NCI-H2171 treated with DMSO at 0.1 percent for 48 hours (cell line): ENCODE data around the gene TAF5.
"Not testable (repeated sequence)": the region's sequence is repeated elsewhere in the genome, so short reads cannot be mapped to it uniquely, and the experiment has no call there.

Source experiments
- DNase-seq: peaks from one replicate; lab custom pipeline; 2025; lab: John Stamatoyannopoulos, UW

The TAF5 gene

DNA sequence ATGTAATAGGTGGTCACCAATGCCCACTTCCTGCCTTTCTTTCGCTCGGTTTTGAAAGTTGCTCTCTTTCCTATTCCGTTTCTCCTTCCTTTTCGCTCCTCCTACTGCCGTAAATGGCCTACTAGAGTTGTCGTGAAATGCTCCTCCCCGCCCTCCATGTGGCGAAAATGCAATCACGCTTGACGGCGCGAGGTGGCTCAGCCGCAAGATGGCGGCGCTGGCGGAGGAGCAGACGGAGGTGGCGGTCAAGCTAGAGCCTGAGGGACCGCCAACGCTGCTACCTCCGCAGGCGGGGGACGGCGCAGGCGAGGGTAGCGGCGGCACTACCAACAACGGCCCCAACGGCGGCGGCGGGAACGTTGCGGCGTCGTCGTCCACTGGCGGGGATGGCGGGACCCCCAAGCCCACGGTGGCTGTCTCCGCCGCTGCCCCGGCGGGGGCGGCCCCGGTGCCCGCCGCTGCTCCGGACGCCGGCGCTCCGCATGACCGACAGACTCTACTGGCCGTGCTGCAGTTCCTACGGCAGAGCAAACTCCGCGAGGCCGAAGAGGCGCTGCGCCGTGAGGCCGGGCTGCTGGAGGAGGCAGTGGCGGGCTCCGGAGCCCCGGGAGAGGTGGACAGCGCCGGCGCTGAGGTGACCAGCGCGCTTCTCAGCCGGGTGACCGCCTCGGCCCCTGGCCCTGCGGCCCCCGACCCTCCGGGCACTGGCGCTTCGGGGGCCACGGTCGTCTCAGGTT lies at the start of gene TAF5:
Gene TAF5 (plus strand): TSS at position 195 of the 737 bp plus-strand sequence. CDS start 14 bp downstream, at position 209.
- DNase-seq, result peak; percentile 94

DNA sequence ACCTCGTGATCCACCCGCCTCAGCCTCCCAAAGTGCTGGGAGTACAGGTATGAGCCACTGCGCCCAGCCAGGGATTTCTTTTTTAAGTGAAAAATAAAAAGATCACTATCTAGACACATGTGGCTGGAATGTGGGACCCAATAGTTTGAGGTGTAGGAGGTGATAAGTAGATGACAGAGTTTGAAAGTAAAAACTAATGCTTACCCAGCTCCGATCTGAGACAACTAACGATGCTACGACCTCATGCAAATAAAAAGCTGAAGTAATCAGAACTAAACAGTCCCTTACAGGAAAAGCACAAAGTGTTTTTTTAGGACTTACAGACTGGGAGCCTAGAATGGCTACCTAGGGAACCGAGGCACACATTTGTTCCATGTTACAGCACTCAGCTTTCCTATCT lies 39.9 kb upstream of the TAF5 start:
- no peak for DNase-seq

GRCh38 chr10:103333934-103334520 lies 33.7 kb upstream of the TAF5 start:
- no peak for DNase-seq

DNA sequence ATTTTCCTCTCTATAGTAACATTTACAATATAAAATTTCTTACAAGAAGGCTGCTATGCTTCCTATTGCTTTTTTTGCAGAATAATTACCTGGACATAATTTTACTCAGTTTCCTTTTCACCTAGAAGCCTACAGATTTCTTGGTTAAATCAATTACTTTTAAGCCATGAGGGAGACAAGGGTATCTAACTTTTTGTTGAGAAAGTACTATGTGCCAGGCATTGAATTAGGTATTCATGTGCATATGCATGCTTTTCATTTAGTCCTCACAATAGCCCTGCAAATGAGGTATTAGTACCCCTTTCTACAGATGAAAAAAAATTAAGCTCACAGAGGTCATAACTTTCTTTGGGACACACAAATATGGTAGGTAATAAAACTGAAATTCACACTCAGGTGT lies 33.2 kb upstream of the TAF5 start:
- DNase-seq, result no peak

DNA sequence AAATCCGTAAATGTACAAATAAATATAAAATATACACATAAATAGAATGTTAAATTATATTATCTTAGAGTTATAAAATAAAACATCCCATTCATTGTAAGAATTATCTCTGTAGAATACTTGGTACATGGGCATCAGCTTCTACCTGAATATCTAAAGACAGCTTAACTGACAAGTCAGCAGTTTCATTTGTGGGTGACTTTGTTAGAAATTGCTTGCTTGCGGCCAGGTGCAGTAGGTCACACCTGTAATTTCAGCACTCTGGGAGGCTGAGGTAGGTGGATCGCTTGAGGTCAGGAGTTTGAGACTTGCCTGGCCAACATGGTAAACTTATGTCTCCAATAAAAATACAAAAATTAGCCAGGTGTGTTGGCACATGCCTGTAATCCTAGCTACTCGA lies 31.4 kb upstream of the TAF5 start:
- no peak for DNase-seq

DNA sequence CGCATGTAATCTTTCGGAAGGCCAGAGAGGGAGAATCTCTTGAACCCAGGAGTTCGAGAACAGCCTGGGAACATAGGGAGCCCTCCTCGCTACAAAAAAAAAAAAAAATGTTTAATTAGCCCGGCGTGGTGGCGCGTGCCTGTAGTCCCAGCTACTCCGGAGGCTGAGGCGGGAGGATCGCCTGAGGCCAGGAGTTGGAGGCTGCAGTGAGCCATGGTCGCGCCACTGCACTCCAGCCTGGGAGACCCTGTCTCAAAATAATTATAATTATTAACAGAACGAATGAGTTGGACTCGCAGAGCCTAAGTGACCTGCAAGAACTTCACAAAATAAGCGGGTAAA lies 17.6 kb upstream of the TAF5 start:
- no peak for DNase-seq

DNA sequence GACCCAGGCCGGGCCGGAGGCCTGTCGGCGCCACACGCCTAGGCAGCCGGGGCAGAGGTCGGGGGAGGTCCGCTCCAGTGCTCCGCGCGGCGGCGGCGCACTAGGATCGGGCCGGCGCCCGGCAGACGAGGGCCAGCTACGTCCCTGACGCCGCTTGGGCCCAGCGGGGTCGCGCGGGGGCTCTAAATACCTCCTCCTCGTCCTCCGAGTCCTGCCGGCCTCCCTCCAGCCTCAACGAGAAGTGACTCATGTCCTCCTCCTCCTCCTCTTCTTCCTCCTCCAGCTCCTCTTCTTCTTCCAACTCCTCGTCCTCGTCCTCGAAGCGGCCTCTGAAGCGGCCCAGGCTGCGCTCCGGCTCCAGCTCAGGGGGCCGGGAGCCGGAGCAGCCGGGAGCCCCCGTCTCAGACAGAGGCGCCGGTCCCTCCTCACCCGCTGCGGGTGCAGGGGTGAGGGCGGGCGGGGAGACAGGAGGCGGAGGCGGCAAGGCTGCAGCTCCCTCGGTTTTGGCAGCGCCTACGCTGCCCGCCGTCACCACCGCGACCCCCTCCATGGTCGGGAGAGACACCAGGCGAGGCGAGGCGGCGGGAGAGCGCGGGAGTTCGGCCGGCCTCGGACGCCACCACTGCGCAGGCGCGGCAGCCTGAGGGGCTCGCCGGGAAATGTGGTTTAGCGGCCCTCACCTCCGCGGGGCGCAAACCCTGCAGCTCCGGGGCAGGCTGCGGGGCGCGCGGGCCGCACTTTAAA lies 17.1 kb upstream of the TAF5 start, which contains the start of gene PCGF6:
Gene PCGF6 (minus strand): TSS at position 624 of the 744 bp plus-strand sequence. CDS start 74 bp downstream, at position 550.
- DNase-seq, result peak; percentile 68

- DNase-seq, result no peak
Observed at GRCh38 chr10:103353281-103353680, 14.5 kb upstream of the TAF5 start.

- not testable (repeated sequence) for DNase-seq
Observed at GRCh38 chr10:103354567-103354966, 13.2 kb upstream of the TAF5 start.

GRCh38 chr10:103355906-103356599 lies 11.7 kb upstream of the TAF5 start:
- no peak for DNase-seq

GRCh38 chr10:103359493-103359892 lies 8.3 kb upstream of the TAF5 start:
- DNase-seq, result not testable (repeated sequence)

GRCh38 chr10:103360791-103361190 lies 7.0 kb upstream of the TAF5 start:
- DNase-seq, result not testable (repeated sequence)

DNA sequence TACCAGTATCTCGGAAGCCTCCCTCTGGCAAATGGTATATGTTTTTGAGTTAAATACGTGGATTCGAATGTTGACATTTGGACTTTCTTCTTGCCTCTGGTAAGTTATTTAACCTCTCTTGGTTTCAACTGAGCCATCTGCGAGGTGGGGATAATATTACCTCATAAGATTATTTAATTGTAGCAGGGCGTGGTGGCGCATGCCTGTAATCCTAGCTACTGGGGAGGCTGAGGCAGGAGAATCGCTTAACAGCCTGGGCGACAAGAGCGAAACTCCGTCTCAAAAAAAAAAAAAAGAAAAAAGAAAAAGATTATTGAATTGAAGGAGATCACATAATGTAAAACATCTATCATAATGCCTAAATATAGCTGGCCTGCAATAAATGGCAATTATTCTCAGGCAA lies 396 bp upstream of the TAF5 start:
- DNase-seq, result no peak

- DNase-seq, result no peak
Observed at GRCh38 chr10:103373544-103373943, 5.8 kb downstream of the TAF5 start.

- DNase-seq, result no peak
Observed at GRCh38 chr10:103374263-103374662, 6.5 kb downstream of the TAF5 start.

GRCh38 chr10:103382769-103383168 lies 15.0 kb downstream of the TAF5 start:
- DNase-seq, result no peak

DNA sequence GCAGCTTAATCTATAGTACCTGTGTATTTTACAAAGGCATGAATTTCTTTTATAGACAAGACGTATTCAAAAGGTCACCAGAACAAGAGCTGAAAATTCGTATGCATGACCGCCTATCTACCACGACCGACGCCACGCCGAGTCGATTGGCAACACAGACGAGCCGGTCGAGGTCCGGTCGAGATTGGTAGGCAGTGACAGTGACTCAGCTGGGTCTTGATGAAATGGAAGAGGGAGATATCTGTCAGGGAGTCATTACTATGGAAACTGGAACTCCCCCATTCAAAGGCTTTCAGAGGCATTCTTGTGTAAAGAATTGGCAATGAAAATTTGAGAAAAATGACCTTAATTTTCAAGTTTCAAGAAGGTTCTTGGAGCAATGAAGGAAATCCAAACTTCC lies 26.4 kb downstream of the TAF5 start:
- DNase-seq, result no peak

DNA sequence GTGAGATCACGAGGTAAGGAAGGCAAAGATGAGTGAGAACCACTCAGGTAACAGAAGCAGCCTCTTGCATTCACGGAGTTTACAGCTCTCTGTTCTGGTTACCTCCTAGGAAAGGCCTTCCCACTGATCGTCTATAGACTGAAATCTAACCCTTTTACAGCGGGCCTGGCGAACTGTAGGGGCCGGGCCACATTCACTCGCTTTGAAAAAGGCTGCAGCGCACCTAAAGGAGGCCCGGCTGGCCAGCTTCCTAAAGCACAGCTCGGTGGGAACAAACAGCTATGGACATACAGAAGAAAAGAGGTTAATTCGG lies 27.9 kb downstream of the TAF5 start:
- DNase-seq, result no peak

GRCh38 chr10:103396067-103396788 lies 28.5 kb downstream of the TAF5 start, which contains the start of the genes ATP5MK and PDCD11:
Gene ATP5MK, minus strand, starts transcription at chr10:103396475. Its CDS starts 4,018 bp downstream, at chr10:103392457.
Gene PDCD11, plus strand, starts transcription at chr10:103396626. Its CDS starts 1,801 bp downstream, at chr10:103398427.
- peak; percentile 93 for DNase-seq

GRCh38 chr10:103396789-103397087 lies 29.0 kb downstream of the TAF5 start:
- no peak for DNase-seq

DNA sequence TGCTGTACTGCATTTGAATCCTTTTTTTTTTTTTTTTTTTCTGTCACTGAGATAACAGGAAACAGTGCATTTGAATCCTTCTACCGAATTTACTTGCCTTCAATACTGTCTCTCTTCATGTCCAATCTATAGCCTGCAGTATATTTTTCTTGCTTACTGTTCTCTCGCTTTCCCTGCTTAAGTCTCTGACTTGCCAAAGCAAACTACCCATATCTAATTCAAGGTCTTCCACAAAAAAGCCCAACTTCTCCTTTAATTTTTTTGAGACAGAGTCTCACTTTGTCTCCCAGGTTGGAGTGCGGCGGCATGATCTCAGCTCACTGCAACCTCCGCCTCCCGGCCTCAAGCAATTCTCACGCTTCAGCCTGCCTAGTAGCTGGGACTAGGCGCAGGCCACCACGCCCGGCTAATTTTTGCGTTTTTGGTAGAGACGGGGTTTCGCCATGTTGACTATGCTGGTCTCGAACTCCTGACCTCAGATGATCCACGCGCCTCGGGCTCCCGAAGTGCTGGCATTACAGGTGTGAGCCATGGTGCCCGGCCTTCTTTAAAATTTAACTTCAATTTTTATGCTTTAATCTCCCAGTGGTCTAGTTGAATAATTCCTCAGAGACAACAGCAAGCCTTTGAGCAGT lies 29.5 kb downstream of the TAF5 start:
- no peak for DNase-seq
